ENCODE data around the gene AP5S1. TPM values are rescaled to one million over a fixed set of nuclear protein-coding genes. Genes with fewer than 3 reads are reported as not detected.

AP5S1 gene
- total and polyA plus RNA-seq, 2 of the 13 experiments (the other 11 are each of a cell fraction or from before 2014, with no cell fraction given): 7.9 to 23.2 TPM

DNA sequence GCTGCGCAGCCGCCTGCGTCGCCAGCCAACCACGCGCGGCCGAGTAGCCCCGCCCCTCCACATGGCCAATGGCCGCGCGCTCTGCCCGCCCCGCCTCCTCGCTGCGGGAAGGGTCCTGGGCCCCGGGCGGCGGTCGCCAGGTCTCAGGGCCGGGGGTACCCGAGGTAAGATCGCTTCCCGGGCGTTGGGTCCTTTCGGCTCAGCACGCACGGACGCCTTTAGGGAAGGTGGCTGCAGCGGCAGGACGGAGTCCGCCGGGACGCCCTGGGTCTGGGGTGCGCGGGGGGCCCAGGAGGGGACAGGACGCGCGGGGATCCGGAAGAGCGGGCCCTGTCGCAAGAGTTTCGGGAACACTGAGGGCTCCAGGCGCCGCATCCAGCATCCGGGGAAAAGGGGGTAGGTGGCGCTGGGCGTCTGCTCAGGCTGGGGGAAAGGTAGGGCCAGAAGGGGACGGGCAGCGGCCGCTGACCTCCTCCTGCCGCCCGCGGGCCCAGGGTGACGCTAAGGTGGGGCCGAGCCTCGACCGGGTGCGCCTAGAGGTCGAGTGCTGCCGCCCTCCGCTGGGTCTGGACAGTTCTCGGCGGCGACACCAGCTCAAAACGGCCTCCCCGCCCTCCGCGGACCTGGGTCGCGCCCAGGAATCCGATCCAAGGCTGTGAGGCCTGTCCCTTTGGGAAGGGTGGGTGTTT is 26.5 kb downstream of the AP5S1 start, which contains the start of gene MAVS (continued):
- TF ChIP-seq, protein P1, sequence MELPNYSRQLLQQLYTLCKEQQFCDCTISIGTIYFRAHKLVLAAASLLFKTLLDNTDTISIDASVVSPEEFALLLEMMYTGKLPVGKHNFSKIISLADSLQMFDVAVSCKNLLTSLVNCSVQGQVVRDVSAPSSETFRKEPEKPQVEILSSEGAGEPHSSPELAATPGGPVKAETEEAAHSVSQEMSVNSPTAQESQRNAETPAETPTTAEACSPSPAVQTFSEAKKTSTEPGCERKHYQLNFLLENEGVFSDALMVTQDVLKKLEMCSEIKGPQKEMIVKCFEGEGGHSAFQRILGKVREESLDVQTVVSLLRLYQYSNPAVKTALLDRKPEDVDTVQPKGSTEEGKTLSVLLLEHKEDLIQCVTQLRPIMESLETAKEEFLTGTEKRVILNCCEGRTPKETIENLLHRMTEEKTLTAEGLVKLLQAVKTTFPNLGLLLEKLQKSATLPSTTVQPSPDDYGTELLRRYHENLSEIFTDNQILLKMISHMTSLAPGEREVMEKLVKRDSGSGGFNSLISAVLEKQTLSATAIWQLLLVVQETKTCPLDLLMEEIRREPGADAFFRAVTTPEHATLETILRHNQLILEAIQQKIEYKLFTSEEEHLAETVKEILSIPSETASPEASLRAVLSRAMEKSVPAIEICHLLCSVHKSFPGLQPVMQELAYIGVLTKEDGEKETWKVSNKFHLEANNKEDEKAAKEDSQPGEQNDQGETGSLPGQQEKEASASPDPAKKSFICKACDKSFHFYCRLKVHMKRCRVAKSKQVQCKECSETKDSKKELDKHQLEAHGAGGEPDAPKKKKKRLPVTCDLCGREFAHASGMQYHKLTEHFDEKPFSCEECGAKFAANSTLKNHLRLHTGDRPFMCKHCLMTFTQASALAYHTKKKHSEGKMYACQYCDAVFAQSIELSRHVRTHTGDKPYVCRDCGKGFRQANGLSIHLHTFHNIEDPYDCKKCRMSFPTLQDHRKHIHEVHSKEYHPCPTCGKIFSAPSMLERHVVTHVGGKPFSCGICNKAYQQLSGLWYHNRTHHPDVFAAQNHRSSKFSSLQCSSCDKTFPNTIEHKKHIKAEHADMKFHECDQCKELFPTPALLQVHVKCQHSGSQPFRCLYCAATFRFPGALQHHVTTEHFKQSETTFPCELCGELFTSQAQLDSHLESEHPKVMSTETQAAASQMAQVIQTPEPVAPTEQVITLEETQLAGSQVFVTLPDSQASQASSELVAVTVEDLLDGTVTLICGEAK (IDR thresholded peaks at IDR 0.05): no peak
- TF ChIP-seq, protein P1 (CRISPR knock-in tag; IDR thresholded peaks at IDR 0.05): peak; percentile 90
- no peak for TF ChIP-seq JUN (CRISPR knock-in tag; IDR thresholded peaks at IDR 0.05)
- TF ChIP-seq, protein P2, sequence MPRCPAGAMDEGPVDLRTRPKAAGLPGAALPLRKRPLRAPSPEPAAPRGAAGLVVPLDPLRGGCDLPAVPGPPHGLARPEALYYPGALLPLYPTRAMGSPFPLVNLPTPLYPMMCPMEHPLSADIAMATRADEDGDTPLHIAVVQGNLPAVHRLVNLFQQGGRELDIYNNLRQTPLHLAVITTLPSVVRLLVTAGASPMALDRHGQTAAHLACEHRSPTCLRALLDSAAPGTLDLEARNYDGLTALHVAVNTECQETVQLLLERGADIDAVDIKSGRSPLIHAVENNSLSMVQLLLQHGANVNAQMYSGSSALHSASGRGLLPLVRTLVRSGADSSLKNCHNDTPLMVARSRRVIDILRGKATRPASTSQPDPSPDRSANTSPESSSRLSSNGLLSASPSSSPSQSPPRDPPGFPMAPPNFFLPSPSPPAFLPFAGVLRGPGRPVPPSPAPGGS (CRISPR knock-in tag; IDR thresholded peaks at IDR 0.05): peak; percentile 65; the same call in 1 of the 2 replicates
- TF ChIP-seq ZNF256 (CRISPR knock-in tag; conservative IDR thresholded peaks at IDR 0.05): peak; percentile 74
- TF ChIP-seq PHF8 (CRISPR knock-in tag; IDR thresholded peaks at IDR 0.05): peak; percentile 100
- no peak for TF ChIP-seq HNRNPL (IDR thresholded peaks at IDR 0.05; ENCODE audit: low read depth, low read length)
- TF ChIP-seq NR2C2 (CRISPR knock-in tag; IDR thresholded peaks at IDR 0.05; ENCODE audit: borderline replicate concordance): peak; percentile 62
- TF ChIP-seq MEIS1 (CRISPR knock-in tag; IDR thresholded peaks at IDR 0.05; ENCODE audit: borderline replicate concordance): 0 out of 2 replicates have a peak, but pooled peaks have one; percentile 28
- peak; percentile 24; the same call in 1 of the 2 replicates for TF ChIP-seq GTF3A (CRISPR knock-in tag; conservative IDR thresholded peaks at IDR 0.05)
- TF ChIP-seq ZNF75D (CRISPR knock-in tag; IDR thresholded peaks at IDR 0.05; ENCODE audit: borderline replicate concordance): no peak
- TF ChIP-seq MTF2 (CRISPR knock-in tag; IDR thresholded peaks at IDR 0.05; ENCODE audit: borderline replicate concordance): peak; percentile 98
- TF ChIP-seq, protein P3, sequence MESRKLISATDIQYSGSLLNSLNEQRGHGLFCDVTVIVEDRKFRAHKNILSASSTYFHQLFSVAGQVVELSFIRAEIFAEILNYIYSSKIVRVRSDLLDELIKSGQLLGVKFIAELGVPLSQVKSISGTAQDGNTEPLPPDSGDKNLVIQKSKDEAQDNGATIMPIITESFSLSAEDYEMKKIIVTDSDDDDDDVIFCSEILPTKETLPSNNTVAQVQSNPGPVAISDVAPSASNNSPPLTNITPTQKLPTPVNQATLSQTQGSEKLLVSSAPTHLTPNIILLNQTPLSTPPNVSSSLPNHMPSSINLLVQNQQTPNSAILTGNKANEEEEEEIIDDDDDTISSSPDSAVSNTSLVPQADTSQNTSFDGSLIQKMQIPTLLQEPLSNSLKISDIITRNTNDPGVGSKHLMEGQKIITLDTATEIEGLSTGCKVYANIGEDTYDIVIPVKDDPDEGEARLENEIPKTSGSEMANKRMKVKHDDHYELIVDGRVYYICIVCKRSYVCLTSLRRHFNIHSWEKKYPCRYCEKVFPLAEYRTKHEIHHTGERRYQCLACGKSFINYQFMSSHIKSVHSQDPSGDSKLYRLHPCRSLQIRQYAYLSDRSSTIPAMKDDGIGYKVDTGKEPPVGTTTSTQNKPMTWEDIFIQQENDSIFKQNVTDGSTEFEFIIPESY (CRISPR knock-in tag; IDR thresholded peaks at IDR 0.05): no peak

Data from HepG2 (cell line).